Measurements from ENCODE around the gene ENPP5. TPM values are rescaled to one million over a fixed set of nuclear protein-coding genes. Genes with fewer than 3 reads are reported as not detected.

ENPP5 gene
- total and polyA plus RNA-seq, 2 of the 13 experiments (the other 11 are each of a cell fraction or from before 2014, with no cell fraction given): not detected

- TF ChIP-seq ZNF512B (CRISPR knock-in tag; IDR thresholded peaks at IDR 0.05; ENCODE audit: borderline replicate concordance): no peak
- TF ChIP-seq PHF21A (CRISPR knock-in tag; IDR thresholded peaks at IDR 0.05): no peak
- TF ChIP-seq RAD51 (IDR thresholded peaks at IDR 0.05; ENCODE audit: borderline replicate concordance): no peak
- TF ChIP-seq TBX3 (IDR thresholded peaks at IDR 0.05; ENCODE audit: borderline replicate concordance): no peak
Observed at GRCh38 chr6:46113370-46113769, 57.4 kb downstream of the ENPP5 start (continued).

Other genes with a start within 250 kb of the ENPP5 start
- not detected in 2 replicates for gene CLIC5, start 155.1 kb downstream of the ENPP5 start, total RNA-seq (2016; rRNA removed; fragmentation: Illumina TruSeq; extraction: Trizol)
- gene CLIC5, start 155.1 kb downstream of the ENPP5 start, polyA plus RNA-seq (2011; rRNA removed): not detected in 2 replicates
- gene ENPP4, start 41.0 kb downstream of the ENPP5 start, total RNA-seq (2016; rRNA removed; fragmentation: Illumina TruSeq; extraction: Trizol): 0.34 and 0.38 TPM in 2 replicates
- gene ENPP4, start 41.0 kb downstream of the ENPP5 start, polyA plus RNA-seq (2011; rRNA removed): 0.04 and 0.10 TPM in 2 replicates